HPDE6-E6E7 (cell line): Measurements from ENCODE around the gene ZNF212.
A peak's percentile ranks its signal among the peaks of the same experiment; 100 is the strongest.

Source experiments
- DNase-seq: peaks from one replicate; pipeline ENCODE4 v3.0.0; 2011; ENCODE audit warnings: missing footprints; ENCODE audit errors: extremely low spot score

ZNF212 gene

GRCh38 chr7:149284850-149285585, 45.6 kb downstream of the ZNF212 start:
- DNase-seq = peak; percentile 96

GRCh38 chr7:149285603-149286002, 46.2 kb downstream of the ZNF212 start:
- no peak for DNase-seq

GRCh38 chr7:149286811-149287400, 47.5 kb downstream of the ZNF212 start:
- no peak for DNase-seq

GRCh38 chr7:149287622-149288021, 48.2 kb downstream of the ZNF212 start:
- DNase-seq = no peak

- no peak for DNase-seq
Measured at GRCh38 chr7:149289262-149289661, 49.8 kb downstream of the ZNF212 start.

GRCh38 chr7:149289856-149290255, 50.4 kb downstream of the ZNF212 start:
- DNase-seq = no peak

- DNase-seq = no peak
Measured at GRCh38 chr7:149291036-149291780, 51.8 kb downstream of the ZNF212 start.

GRCh38 chr7:149291781-149292461, 52.5 kb downstream of the ZNF212 start:
- DNase-seq = no peak

GRCh38 chr7:149292462-149292823, 53.0 kb downstream of the ZNF212 start:
- no peak for DNase-seq

GRCh38 chr7:149293338-149293737, 53.9 kb downstream of the ZNF212 start:
- DNase-seq = no peak

GRCh38 chr7:149293946-149294633, 54.6 kb downstream of the ZNF212 start:
- no peak for DNase-seq

- no peak for DNase-seq
Measured at GRCh38 chr7:149294634-149295480, 55.4 kb downstream of the ZNF212 start.

- DNase-seq = no peak
Measured at GRCh38 chr7:149295481-149295850, 56.0 kb downstream of the ZNF212 start.

- DNase-seq = no peak
Measured at GRCh38 chr7:149296368-149296767, 56.9 kb downstream of the ZNF212 start.

- no peak for DNase-seq
Measured at GRCh38 chr7:149297034-149297755, 57.7 kb downstream of the ZNF212 start.

GRCh38 chr7:149300620-149301285, 61.3 kb downstream of the ZNF212 start:
- DNase-seq = no peak

GRCh38 chr7:149302222-149302621, 62.8 kb downstream of the ZNF212 start:
- DNase-seq = no peak

GRCh38 chr7:149302865-149303264, 63.4 kb downstream of the ZNF212 start:
- DNase-seq = no peak

GRCh38 chr7:149304006-149304405, 64.6 kb downstream of the ZNF212 start:
- no peak for DNase-seq
